ENCODE measurements around the gene RHOB.
"Not testable (repeated sequence)": the region's sequence is repeated elsewhere in the genome, so short reads cannot be mapped to it uniquely, and the experiment has no call there.

Gene RHOB

GRCh38 chr2:20454036-20454981, 7.4 kb downstream of the RHOB start:
- FAIRE-seq: no peak

DNA sequence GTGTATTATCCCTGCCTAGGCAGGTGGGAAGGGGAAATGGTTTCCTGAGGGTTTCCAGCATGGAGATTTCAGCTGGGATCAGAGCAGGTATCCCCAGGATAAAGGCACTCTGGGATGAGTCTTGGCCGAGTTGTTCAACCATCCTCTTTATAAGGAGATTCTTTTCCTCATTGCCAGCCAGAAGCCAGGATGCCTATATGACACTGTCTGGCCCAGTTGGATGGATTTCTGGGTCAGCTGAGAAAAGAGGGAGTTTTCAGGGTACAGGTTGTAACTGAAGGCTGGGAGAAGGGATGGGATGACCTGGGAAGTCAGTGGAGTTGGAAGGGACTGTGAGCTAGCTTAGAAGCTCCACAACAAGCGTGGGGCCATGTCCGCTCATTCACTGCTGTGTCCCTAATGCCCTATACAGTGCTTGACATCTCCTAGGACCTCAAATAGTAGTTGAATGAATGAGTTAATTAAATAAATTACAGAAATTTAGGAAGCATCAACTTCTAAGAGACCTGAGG, 8.3 kb downstream of the RHOB start:
- FAIRE-seq: no peak

DNA sequence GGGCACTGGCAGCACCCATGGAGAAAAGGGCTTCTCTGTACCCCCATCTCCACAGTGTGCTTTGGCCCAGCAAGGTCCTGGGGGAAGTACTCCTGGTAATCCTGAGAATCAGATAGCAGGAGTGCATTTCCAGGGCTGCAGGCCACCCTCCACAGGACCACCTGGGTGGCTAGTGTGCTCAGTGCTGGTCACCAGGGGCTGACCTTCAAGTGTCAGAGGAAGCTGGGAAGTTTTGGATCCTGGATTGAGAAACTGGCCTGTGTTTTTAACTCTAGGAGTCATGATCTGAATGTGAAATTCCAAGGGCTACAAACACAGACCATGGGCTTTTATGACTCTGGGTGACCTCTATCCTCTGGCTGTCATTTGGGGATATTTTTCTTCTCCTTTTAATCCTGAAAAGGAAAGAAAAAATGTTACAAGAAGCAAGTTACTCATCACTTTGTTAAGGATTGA, 9.3 kb downstream of the RHOB start:
- FAIRE-seq: no peak

DNA sequence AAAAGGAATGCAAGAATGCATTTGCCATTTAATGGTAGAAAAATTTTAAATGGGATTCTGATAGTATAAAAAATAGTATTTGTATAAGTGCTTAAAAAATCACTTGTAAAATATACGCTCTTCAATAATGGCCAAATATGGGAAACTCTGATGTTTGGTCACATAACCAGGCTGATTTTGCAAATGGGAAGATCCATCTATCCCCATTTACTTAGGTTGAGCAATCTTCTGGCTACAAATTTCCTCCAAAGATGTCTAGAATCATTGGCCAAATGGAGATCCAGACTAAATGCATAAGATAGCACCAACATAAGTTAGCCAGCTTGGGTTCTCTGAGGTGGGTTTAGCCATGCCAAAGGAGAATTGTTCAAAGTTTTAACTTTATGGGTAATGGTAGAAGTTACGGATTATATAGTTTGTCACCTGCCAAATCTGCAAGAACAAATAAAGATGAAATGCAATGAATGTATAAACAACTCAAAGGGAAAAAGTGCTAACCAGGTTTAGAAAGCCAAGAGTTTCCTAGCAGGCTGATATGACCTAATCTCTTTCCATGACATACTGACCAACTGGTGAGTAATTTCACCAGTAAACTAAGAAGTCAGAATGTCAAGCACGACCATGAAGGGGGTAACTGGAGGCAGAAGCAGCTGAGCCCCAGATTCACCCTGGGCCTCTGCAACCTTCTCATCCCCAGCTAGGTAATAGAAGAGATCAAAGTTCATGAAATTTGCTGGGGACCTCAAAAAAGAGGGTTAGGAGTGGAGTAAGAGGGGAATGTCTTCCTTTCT, 10.0 kb downstream of the RHOB start:
- FAIRE-seq: no peak

GRCh38 chr2:20457661-20458630, 11.1 kb downstream of the RHOB start:
- FAIRE-seq: no peak

DNA sequence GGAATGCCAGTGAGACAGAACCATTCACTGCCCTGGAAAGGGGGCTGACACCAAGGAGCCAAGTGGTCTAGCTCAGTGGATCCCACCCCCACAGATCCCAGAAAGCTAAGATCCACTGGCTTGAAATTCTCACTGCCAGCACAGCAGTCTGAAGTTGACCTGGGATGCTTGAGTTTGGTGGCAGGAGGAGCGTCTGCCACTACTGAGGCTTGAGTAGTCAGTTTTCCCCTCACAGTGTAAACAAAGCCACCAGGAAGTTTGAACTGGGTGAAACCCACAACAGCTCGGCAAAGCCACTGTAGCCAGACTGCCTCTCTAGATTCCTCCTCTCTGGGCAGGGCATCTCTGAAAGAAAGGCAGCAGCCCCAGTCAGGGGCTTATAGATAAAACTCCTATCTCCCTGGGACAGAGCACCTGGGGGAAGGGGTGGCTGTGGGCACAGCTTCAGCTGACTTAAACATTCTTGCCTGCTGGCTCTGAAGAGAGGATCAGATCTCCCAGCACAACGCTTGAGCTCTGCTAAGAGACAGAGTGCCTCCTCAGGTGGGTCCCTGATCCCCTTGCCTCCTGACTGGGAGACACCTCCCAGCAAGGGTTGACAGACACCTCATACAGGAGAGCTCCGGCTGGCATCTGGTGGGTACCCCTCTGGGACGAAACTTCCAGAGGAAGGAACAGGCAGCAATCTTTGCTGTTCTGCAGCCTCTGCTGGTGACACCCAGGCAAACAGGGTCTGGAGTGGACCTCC, 12.0 kb downstream of the RHOB start:
- not testable (repeated sequence) for FAIRE-seq

DNA sequence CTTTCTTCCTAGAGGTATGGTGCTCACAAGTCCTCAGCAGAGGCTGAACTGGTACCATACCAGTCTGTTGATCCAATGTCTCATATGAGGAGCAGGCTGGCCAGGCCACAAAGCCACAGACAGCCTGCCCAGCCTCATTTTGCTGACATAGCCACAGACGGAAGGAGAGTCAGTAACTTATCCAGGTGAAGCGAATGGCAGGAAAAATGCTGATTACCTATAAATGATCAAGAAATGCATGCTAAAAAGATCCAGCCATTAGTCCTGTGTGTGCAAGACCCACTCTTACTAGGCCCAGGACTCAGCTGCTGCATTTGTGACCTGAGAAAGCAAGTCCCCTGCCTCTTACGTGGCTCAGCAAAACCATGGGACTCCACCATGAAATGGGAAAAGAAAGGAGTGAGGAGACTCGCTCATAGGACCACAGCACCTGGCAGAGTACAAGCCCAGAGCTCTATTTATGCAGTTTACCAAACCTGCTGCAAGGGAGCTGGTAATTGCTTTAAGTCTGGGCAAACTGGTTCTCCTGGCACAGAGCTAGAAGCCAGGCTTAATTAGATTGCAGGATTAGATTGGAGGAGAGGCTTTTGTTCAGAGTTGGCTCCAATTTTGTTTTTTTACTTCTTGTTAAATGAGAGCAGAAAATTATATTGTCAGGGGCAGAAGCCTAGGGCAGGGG, 19.0 kb downstream of the RHOB start:
- FAIRE-seq: no peak

- FAIRE-seq: no peak
Measured at GRCh38 chr2:20467789-20468548, 21.1 kb downstream of the RHOB start.

- FAIRE-seq: no peak
Measured at GRCh38 chr2:20468549-20469500, 22.0 kb downstream of the RHOB start.

DNA sequence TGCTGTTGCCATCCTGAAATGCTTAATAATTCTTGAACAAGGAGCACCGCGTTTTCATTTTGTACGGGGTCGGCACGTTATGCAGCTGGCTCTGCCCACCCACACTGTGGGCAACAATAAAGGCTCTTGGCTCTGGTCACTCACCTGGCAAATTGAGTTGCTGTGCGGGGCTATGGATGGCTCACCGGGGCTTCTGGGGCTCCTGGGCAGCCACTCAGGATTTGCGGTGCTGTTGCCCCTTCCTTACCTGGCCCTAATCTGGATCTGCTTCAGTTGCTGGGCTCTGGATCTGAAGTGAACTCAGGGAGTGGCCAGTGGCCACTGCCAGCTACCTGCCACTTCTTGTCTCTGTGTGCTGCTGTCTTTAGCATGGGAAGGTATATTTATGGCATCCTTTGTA, 22.7 kb downstream of the RHOB start:
- FAIRE-seq: no peak

DNA sequence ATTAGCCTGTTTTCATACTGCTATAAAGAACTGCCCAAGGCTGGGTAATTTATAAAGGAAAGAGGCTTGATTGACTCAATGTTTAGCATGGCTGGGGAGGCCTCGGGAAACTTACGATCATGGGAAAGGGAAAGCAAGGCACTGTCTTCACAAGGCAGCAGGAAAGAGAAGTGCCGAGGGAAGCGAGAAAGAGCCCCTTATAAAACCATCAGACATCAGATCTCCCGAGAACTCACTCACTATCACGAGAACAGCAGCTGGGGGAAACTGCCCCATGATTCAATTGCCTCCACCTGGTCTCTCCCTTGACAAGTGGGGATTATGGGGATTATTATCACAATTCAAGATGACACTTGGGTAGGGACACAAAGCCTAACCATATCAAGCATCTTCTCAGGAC, 23.3 kb downstream of the RHOB start:
- no peak for FAIRE-seq

DNA sequence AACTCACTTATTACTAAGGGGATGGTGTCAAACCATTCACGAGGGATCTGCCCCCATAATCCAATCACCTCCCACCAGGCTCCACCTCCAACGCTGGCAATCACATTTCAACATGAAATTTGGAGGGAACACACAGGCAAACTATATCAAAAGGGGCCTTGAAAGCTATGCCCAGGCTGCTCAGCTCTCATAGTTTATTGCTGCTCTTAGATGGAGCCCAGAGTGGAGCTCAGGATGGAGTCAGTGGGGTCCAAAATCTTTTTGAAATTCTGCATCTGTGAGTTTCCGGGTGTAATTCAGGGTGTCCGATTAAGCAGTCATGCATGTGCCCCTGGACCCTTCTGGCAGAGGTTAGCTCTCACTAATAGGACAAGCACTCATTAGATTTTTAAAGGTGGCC, 24.3 kb downstream of the RHOB start:
- no peak for FAIRE-seq

DNA sequence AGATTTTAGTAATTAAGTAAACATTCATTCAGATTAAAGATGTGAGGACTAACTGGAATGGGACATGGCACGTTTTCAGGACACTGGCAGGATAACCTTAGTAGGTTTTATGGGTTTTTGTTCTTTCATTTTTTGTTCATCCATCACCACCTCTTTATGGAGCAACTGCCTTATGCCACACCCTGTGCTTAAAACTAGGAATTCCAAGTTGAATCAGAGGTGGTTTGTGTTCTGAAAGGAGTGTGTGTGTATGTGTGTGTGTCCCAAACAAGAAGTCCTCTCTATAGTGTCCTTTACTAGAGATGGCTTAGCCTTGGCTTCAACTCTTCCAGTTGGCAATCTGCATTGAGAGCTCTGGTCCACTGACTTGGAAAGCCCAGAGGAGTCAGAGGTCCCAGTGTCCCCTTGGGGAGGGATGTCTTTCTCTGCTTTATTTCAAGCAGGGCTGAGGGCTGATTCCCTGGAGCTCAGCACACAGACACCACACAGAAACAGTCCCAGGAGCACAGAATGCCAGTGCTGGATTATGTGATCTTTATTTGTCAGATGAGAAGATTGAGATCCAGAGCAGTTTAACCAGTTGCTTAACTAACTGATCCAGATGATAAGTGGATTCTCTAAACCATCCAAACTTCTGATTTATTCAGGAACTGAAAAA, 25.2 kb downstream of the RHOB start:
- FAIRE-seq: no peak

DNA sequence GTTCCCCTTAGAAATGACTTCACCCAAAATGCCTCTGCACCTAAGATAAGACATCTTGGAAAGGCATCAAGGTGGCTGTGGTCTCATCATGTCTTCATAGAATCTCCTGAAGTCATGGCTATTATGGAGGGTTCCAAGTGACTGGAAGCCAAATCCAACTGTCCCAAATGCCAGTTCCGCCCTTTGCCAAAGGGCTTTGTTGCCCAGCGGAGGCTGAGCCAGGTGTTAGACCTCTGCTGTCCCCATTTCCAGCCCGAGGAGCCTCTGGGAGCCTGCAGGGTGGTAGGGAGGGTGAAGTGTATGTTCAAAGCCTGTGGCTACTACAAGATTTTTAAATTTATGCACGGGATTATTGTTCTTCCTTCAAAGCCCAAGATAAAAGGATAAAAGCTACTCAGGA, 25.7 kb downstream of the RHOB start:
- no peak for FAIRE-seq

GRCh38 chr2:20473128-20473527, 26.3 kb downstream of the RHOB start:
- no peak for FAIRE-seq

DNA sequence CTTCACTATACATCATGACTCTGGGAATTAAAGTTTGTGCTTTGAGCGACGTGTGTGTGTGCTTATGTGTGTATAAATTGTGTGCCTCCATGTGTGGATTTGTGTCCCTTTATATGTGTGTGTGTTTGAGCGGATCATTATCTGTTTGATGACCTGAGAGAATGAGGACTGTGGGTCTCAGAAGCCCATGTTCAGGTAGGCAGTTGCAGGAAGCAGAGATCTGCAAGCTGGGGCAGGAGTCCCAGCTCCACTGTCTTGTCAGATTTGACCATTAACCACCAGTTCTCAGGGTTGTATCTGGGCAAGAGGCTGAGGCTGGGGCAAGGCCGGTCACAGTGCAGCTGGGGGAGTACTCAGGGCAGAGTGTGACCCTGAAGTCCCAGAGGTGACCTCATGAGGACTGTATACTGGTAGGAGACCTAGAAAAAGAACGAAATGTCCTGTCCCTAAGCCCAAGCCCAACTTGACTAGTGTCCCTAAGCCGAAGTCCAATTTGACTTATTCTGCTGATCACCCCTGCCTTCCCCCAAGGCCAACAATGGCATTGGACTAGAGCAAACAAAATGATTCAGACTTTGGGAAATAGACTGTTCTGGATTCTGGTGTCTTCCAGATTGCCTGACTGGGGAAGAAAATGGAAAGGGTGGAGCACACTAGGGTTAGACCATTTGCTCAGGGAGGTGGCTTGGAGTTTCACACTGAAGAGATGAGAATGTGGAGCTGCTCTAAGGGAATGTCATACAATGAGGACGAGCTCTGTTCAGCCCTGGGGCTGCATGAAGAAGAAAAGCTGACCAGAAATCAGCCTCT, 28.1 kb downstream of the RHOB start:
- no peak for FAIRE-seq

DNA sequence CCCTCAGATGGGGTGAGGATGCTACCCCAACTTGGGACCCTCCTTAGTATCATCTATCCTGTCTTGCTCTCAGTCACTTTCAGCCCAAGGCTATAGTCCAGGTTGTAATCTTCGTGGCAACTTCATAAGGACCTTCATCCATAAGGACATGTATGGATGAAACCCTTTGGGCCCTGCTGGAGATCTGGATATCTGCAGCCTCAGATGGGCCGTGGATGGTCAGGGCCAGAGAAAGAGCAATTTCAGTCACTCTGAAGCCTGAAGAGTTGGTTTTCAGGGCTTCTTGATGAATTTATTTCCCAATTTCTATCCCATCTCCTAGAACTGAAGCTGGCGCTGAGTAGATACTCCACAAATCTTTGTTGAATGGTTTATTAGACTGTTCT, 28.7 kb downstream of the RHOB start:
- FAIRE-seq: no peak

GRCh38 chr2:20476481-20476880, 29.6 kb downstream of the RHOB start:
- no peak for FAIRE-seq
